Fibroblast of the conjunctiva (primary cell): Measurements from ENCODE around the gene NR5A1.

ENCODE experiments used
- DNase-seq: peaks from one replicate; pipeline ENCODE4 v3.0.0-alpha.2; 2010; ENCODE audit warnings: low read depth

NR5A1 gene

GRCh38 chr9:124506931-124507879, at the start of gene NR5A1:
Gene NR5A1 (minus strand): TSS chr9:124507399. CDS start chr9:124503395, 4,004 bp downstream.
- no peak for DNase-seq

GRCh38 chr9:124555043-124555442, 47.8 kb upstream of the NR5A1 start:
- DNase-seq, result no peak

GRCh38 chr9:124553738-124554137, 46.5 kb upstream of the NR5A1 start:
- DNase-seq, result peak; percentile 3

GRCh38 chr9:124552273-124552605, 45.0 kb upstream of the NR5A1 start:
- DNase-seq, result no peak

- peak; percentile 34 for DNase-seq
These were observed 44.5 kb upstream of the NR5A1 start for GRCh38 chr9:124551472-124552272.

- DNase-seq, result no peak
These were observed 42.9 kb upstream of the NR5A1 start for GRCh38 chr9:124550072-124550471.

GRCh38 chr9:124549016-124549415, 41.8 kb upstream of the NR5A1 start:
- no peak for DNase-seq

- DNase-seq, result no peak
These were observed 37.3 kb upstream of the NR5A1 start for GRCh38 chr9:124544535-124544934.

GRCh38 chr9:124541824-124542223, 34.6 kb upstream of the NR5A1 start:
- no peak for DNase-seq

GRCh38 chr9:124537926-124538325, 30.7 kb upstream of the NR5A1 start:
- DNase-seq, result no peak

GRCh38 chr9:124535846-124536245, 28.6 kb upstream of the NR5A1 start:
- DNase-seq, result no peak

GRCh38 chr9:124532897-124533296, 25.7 kb upstream of the NR5A1 start:
- DNase-seq, result no peak

- no peak for DNase-seq
These were observed 23.9 kb upstream of the NR5A1 start for GRCh38 chr9:124531115-124531514.

GRCh38 chr9:124530246-124530645, 23.0 kb upstream of the NR5A1 start:
- no peak for DNase-seq

GRCh38 chr9:124527781-124528180, 20.6 kb upstream of the NR5A1 start:
- DNase-seq, result no peak

GRCh38 chr9:124526174-124526573, 19.0 kb upstream of the NR5A1 start:
- no peak for DNase-seq

GRCh38 chr9:124522121-124523098, 15.2 kb upstream of the NR5A1 start:
- no peak for DNase-seq

GRCh38 chr9:124521142-124521541, 13.9 kb upstream of the NR5A1 start:
- DNase-seq, result no peak

- no peak for DNase-seq
These were observed 13.0 kb upstream of the NR5A1 start for GRCh38 chr9:124520206-124520596.

GRCh38 chr9:124518116-124518515, 10.9 kb upstream of the NR5A1 start:
- DNase-seq, result no peak

- no peak for DNase-seq
These were observed 10.4 kb upstream of the NR5A1 start for GRCh38 chr9:124517600-124517999.

- no peak for DNase-seq
These were observed 7.7 kb upstream of the NR5A1 start for GRCh38 chr9:124514874-124515273.
